AG04450 (cell line): ENCODE results near the gene RCAN1. TPM values are rescaled to one million over a fixed set of nuclear protein-coding genes. Genes with fewer than 3 reads are reported as not detected.
A peak's percentile ranks its signal among the peaks of the same experiment; 100 is the strongest.

Experiments
- CTCF ChIA-PET: fragments of 300-600, 350-600 bp; formaldehyde crosslinking; extraction: SDS; loops from one replicate; lab custom pipeline; 2022; ENCODE audit warnings: antibody characterized with exemption, inconsistent platforms; lab: Charles Lee
- POLR2A ChIA-PET: fragments of 350-600 bp; formaldehyde crosslinking; extraction: SDS; loops from one replicate; lab custom pipeline; 2021; ENCODE audit warnings: antibody characterized with exemption, inconsistent platforms; lab: Yijun Ruan, JAX
- DNase-seq: peaks from one replicate; pipeline ENCODE4 v3.0.0-alpha.2; 2011; ENCODE audit warnings: low read depth, low spot score
- H3K27ac ChIP-seq: one replicate; pipeline ENCODE4 v1.5.1; 2012; ENCODE audit warnings: low read depth, low read length, control low read depth
- H3K27me3 ChIP-seq: one replicate; pipeline ENCODE4 v1.6.0; 2012; ENCODE audit warnings: low read length; ENCODE audit not compliant: control insufficient read depth, insufficient read depth
- H3K4me3 ChIP-seq: 2 replicates; pipeline ENCODE4 v1.5.1; 2011; ENCODE audit warnings: mild to moderate bottlenecking, low read depth, low read length, control low read depth
- H3K9me3 ChIP-seq: 2 replicates; pipeline ENCODE4 v1.5.1; 2012; ENCODE audit warnings: low read length; ENCODE audit not compliant: control insufficient read depth, insufficient read depth
- CTCF ChIP-seq: IDR thresholded peaks from 2 replicates; pipeline ENCODE4 v1.5.1; 2011; ENCODE audit warnings: low read depth, low read length, control low read depth, inconsistent platforms
- polyA minus RNA-seq: library from RNA; depleted of rRNA, polyadenylated mRNA; stranded (reverse); fragments of >200 nt; gene quantifications from 2 replicates; pipeline ENCODE4 v1.2.3, GENCODE V29; 2011; rRNA and poly(A)+ RNA removed
- polyA plus RNA-seq: library from polyadenylated mRNA; depleted of rRNA; stranded (reverse); fragments of >200 nt; gene quantifications from 2 replicates; pipeline ENCODE4 v1.2.3, GENCODE V29; 2011; rRNA removed

Gene RCAN1
- polyA plus RNA-seq, result 50.6 and 55.3 TPM in 2 replicates
- polyA minus RNA-seq, result 47.1 and 50.8 TPM in 2 replicates

- peak; percentile 68 for DNase-seq
- H3K27ac ChIP-seq, result peak within 1 kb of the TSS; percentile 23
- CTCF ChIA-PET, result no interaction called here
- peaks cover 2% of the 10 kb centered on the region for H3K27me3 ChIP-seq
- no peaks in the 10 kb centered on the region for H3K9me3 ChIP-seq
- POLR2A ChIA-PET, result interaction anchor here (0.7 kb wide), 1 partner anchor 88 kb away, joined by 4 read pairs; no protein-coding TSS in a partner anchor
- no peak for TF ChIP-seq CTCF
- peak within 1 kb of the TSS; percentile 70 for H3K4me3 ChIP-seq
Observed at GRCh38 chr21:34614628-34615486, at the start of gene RCAN1. TSS of gene RCAN1 (minus strand) at chr21:34615113. CDS start at chr21:34615011, 102 bp downstream.

- Histone ChIP-seq H3K9me3 (peaks cover 5% of the 10 kb centered on the region; the same call in 1 of the 2 replicates), H3K4me3 (no peak overlapping the region), H3K27me3 (peaks cover 49% of the 10 kb centered on the region), H3K27ac (no peak overlapping the region)
- ChIA-PET CTCF (no interaction called here), POLR2A (no interaction called here)
- no peak for DNase-seq
- TF ChIP-seq CTCF, result no peak
Observed at GRCh38 chr21:34661848-34662247, 46.9 kb upstream of the RCAN1 start.

- POLR2A ChIA-PET, result no interaction called here
- TF ChIP-seq CTCF, result no peak
- Histone ChIP-seq H3K27ac (no peak overlapping the region), H3K9me3 (peaks cover 3% of the 10 kb centered on the region; the same call in 1 of the 2 replicates), H3K4me3 (no peak overlapping the region), H3K27me3 (peaks cover 16% of the 10 kb centered on the region)
- DNase-seq, result no peak
- CTCF ChIA-PET, result no interaction called here
Observed at GRCh38 chr21:34653522-34653921, 38.6 kb upstream of the RCAN1 start.

- ChIA-PET CTCF (no interaction called here), POLR2A (no interaction called here)
- H3K9me3 ChIP-seq, result peaks cover 3% of the 10 kb centered on the region; the same call in 1 of the 2 replicates
- DNase-seq, result no peak
- no peak overlapping the region for H3K27ac ChIP-seq
- no peak overlapping the region for H3K4me3 ChIP-seq
- no peak for TF ChIP-seq CTCF
- H3K27me3 ChIP-seq, result no peaks in the 10 kb centered on the region
Observed at GRCh38 chr21:34651642-34652041, 36.7 kb upstream of the RCAN1 start.
